ENCODE results near the gene ATXN7. TPM values are rescaled to one million over a fixed set of nuclear protein-coding genes. Genes with fewer than 3 reads are reported as not detected.

ATXN7 gene
- total RNA-seq, 1 donor from 2014 or later, result 12.7 TPM

DNA sequence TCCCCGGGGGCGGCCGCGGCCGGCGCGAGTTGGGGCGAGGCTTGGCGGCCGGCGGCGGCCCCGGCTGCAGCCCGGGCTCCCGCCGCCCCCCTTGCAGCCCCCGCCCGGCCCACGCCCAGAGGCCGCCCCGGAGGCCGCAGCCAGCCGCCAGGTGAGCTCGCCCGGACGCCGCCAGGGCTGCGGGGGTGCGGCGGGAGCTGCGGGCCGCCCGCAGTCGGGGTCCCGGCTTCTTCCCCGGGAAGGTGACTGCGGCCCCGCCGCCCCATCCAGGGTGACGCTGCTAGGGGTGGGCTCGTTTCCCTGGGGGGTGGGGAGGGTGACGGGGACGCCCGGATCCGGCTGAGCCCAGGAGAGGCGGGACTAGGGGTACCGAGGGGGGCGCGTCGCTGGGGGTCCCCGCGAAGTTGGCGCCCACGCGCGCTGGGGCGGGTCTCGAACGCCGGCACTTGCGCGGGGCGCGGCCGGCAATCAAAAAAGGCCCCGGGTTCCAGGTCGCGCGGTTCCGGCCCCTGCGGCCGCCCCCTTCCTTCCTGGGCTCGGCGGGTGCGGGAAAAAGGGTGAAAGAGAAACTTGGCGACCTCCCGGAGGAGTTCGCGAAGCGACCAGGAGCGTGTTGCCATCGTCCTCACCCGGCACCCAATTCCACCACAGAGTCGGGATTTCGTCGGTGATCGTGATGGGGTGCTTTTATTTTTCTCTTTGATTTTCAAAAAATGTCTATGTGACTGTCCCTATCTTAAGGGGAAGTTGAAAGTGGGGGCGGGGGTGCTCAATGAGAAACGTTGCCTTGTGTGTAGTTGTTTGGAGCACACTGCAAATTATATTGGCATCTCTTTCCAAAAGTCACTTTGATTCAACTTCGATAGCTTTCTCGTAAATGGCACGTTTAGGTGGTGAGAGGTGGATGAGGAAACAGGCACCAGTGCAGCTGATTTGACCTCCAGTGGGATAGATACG, 619 bp downstream of the ATXN7 start:
- ATAC-seq (peak; percentile 76), DNase-seq (ENCODE audit: low spot score) (peak; percentile 63)

DNA sequence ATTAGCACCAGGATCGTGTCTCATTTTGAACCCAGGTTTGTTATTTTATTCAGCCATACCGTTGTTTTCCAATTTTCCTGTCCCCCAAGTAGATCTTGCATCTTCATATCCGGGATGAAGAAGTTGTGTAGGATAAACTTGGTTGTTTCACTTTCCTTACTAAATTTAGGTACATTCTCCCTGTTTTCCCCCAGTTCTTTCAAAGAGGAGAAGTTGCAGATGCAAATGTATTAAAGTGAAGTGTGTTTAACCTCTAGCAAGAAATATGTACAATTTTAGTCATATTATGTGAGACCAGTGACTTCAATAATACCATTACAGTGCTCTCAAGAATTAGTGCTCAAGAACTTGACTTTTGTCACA, 1.3 kb downstream of the ATXN7 start:
- no peak for DNase-seq (ENCODE audit: low spot score)
- ATAC-seq, result no peak

DNA sequence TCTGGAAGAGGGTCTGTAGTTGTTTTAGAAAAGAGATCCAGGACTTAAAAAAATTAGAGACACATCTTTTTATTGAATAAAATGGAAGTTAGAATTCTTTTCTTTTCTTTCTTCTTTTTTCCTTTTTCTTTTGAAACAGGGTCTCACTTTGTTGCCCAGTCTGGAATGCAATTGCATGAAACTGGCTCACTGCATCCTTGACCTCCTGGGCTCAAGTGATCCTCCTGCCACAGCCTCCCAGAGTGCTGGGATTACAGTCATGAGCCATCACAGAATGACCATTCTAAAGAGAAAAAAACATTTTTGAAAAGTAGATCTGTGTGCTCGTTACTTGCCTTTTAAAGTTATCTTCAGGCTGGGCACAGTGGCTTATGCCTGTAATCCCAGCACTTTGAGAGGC, 3.6 kb downstream of the ATXN7 start:
- DNase-seq (ENCODE audit: low spot score) (no peak), ATAC-seq (no peak)

DNA sequence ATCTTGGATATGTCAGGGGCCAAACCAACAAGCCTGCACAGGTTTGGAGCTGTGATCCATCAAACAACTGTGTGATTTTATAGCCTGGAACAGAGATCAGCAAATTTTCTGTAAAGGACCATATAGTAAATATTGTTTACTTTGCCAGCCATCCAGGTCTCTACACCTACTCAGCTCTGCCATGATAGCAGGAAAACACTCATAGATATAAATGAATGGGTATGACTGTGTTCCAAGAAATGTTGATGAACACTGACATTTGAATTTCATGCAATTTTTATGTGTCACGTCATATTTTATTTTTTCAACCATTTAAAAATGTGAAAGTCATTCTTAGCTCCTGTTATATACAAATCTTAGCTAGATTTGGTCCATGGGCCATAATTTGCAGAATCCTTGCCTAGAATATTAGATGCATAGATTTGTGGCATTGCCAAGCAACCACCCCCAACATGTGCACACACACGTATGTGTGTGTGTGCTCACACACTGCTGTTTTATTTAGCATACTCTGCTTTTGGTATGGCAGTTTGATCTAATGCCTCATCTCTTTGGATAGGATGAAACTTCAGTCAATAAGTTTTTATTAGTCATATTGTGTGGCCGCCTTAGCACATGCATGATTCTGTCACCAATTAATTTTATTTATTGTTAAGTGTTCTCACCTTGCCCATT, 6.4 kb downstream of the ATXN7 start:
- DNase-seq (ENCODE audit: low spot score), result no peak
- ATAC-seq, result no peak

DNA sequence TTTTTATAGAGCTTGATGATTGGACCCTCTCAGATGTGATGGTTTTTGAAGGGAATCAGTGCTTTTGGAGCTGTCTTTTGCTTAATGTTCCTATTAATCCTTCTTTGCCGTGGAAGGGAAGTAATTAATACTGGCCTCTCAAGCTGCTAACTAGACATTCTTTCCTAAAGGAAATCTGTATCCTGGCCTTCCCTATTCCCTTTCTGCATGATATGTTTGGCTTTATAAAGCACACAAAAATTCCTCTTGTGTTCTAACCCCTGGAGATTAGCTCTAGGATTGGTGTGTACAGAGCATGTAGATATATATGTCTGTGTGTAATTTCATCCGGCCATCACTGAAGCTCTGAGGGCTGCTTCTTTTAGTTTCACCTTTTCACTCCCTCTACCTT, 6.9 kb downstream of the ATXN7 start:
- ATAC-seq (no peak), DNase-seq (ENCODE audit: low spot score) (no peak)

DNA sequence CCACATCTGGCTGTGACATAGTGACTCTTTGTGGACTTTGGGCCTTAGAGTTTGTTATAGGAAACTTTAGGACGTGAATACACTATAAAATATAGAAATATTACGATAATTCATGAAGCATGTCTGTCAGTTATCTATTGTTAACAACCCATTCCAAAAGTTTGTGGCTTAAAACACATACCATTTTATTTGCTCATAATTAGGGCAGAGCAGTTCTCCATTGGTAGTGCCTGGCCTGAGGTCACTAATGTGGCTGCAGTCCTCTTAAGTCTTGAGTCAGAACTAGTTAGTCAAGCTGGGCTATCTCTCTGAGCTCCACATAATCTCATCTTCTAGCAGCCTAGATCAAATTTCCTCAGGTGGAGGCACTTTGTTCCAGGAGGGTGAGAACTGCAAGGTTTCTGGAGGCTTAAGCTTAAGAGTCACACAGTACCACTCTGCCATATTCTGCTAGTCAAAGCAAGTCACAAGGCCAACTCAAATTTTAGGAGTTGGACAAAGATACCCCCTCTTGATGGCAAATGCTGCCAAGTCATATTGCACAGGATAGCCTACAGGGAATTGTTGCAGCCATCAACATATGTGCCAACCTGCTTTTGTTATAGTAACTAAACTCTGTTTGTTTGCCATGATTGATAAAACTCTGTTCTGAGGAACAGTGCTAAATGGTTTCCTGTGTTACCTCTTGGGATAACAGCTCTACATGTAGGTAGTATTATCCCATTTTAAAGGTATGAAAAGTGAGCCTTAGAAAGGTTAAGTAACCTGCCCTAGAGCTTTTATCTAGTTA, 8.7 kb downstream of the ATXN7 start:
- DNase-seq (ENCODE audit: low spot score) (no peak), ATAC-seq (no peak)

DNA sequence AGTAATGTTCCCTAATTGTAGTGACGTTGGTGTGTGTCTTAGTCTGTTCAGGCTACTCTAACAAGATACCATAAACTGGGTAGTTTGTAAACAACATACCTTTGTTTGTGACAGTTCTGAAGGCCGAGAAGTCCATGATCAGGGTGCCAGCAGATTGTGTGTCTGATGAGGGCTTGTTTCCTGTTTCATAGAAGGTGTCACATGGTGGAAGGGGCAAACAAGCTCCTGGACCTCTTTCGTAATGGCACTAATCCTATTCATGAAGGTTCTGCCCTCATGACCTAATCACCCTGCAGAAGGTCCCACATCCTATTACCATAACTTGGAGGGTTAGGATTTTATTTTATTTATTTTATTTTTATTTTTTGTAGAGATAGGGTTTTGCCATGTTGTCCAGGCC, 11.1 kb downstream of the ATXN7 start:
- ATAC-seq, result no peak

DNA sequence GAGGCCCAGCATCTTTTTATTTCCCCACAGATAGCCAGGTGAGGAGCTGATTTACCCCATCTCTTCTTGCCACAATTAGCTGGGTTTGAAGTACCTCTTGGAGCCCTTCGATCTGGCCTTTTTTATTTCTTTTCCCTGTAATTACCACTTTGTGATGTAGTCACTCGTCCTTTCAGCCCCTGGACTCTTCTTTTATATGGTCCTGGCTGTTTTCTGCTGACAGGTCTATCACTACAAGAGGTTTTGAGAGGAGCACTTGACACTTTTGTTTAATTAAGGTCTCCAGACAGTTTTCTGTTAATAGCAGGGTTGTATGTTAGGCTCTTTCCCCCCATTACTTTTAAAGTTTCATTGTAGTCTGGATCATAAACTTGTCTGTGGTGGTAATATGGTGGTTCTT, 11.8 kb downstream of the ATXN7 start:
- ATAC-seq (no peak), DNase-seq (ENCODE audit: low spot score) (no peak)

More for the DNA sequence above, 11.1 kb downstream of the ATXN7 start:
- no peak for DNase-seq (ENCODE audit: low spot score)

DNA sequence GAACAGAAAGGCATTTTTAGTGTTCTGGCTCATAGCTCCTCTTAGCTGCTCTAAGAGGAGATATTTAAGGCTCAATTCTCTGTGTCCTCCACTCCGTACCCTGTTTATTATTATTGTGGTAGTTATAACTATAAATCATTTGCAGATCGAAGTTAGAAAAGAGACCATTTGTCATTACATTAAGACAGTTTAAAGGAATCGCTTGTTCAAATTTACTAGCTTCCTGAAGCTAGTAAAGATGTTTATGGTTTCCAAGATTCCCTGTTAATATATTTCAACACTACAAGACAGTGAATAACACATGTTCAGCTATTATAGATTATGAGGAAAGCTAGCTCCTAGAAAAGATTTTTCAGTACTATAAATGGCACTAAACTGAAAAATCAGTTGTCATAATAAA, 12.6 kb downstream of the ATXN7 start:
- no peak for ATAC-seq
- DNase-seq (ENCODE audit: low spot score), result no peak

DNA sequence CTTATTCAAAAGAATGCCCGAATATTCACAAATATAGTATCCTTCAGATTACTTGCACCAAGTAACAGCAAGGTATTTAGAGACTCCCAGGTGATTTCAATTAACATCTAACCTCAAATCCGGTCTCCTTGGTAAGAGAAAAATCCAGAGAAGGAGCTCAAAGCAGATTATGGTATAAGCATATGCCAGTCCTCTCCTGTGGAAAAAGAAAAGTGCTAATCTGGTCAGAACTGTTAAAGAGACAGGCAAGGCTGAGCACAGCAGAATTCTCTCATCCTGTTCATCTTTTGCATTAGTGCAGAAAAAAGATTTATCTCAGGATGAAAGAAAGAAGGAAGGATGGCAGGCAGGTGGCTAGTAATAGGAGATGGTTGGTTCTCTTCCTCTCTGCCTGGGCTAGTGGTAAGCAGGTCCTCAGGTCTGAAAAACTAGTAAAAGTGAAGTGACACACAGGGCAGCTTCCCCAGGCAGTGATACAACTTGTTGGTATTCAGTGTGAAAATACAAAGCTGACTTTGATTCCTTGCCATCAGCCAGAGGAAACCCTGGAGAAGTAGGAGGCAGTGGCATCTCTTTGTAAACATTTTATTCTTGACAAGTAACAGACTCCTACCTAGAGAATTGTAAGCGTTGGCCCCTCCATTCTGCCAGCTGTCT, 14.2 kb downstream of the ATXN7 start:
- ATAC-seq (no peak), DNase-seq (ENCODE audit: low spot score) (no peak)

DNA sequence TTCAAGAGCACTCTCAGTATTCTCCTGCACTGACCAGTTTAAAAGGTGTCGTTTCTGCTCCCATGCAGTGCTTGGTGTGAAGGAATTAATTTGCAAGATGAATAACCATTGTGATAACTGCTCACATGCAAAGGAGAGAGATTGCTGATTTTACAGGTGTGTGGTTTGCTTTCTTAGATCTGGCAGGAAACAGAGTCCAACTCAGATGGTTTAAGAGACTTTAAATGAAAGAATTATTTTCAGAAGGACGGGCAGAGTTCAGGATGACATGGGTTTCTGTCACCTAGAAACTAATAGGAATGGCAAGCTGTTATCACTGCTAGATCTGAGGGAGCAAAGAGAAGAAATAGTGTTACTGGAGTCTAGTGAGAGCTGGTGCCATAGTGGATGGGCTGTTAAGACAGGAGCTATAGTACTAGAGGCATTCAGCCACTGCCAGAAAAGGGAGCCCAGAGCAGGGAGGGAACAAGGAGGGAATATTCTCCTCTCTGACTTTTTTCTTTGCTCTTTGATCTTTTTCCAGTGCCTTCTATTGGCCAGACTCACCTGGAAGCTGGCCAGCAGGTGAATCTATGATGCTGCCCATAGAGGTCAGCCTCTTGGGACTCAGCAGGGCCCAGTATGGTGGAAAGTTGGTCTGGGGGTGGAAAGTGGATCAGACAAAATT, 14.9 kb downstream of the ATXN7 start:
- DNase-seq (ENCODE audit: low spot score) (no peak), ATAC-seq (peak; percentile 52)

DNA sequence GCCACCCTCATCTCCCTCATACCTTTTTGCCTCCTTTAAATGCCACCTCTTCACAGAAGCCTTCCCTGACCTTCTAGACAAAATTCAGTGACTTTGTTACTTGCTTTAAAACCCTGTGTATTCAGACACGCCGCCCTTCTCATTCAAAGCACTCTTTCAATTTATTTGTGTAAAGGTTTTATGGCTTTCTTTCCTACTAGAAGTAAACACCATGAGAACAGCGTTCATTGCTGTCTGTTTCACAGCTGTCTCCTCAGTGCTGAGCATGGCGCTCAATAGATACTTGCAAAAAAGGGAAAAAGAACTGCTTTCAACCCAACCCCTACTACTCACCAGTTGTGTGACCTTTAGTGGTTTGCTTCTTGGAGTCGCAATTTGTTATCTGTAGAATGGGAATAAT, 17.0 kb downstream of the ATXN7 start:
- DNase-seq (ENCODE audit: low spot score) (no peak), ATAC-seq (no peak)

DNA sequence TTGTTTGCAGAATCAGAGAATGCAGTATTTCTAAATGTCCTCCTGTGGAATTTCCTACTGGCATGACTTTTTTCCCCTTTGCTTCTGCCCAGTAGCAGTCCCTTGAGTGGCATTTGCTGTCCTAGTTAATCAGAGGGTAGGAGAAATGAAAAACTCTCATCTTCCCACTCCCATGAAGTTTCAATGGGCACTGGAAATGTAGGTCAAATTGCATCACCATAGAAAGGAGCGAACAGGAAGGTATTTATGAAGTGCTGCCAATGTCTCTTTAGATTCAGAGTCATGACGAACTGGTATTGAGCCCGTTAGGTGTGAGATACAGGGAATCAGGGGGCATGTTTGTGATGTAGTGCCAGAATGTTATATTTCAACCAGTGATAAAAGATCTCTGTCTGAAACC, 23.2 kb downstream of the ATXN7 start:
- peak; percentile 88 for ATAC-seq
- DNase-seq (ENCODE audit: low spot score), result no peak

DNA sequence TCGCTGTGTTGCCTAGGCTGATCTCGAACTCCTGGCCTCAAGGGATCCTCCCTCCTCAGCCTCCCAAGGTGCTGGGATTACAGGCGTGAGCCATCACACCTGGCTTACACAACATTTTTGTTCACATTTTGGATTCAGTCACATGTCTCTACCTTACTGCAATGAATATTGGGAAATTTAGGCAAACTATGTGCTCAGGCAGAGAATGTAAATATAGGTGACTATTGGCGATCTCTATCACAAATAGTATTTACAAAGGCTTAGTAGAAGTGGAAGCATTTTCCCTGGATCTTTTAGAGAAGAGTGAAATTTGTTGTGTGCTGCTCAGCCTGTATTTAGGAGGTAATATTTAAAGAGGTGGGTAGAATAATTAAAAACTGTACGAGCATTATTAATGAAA, 27.9 kb downstream of the ATXN7 start:
- ATAC-seq (no peak), DNase-seq (ENCODE audit: low spot score) (no peak)

DNA sequence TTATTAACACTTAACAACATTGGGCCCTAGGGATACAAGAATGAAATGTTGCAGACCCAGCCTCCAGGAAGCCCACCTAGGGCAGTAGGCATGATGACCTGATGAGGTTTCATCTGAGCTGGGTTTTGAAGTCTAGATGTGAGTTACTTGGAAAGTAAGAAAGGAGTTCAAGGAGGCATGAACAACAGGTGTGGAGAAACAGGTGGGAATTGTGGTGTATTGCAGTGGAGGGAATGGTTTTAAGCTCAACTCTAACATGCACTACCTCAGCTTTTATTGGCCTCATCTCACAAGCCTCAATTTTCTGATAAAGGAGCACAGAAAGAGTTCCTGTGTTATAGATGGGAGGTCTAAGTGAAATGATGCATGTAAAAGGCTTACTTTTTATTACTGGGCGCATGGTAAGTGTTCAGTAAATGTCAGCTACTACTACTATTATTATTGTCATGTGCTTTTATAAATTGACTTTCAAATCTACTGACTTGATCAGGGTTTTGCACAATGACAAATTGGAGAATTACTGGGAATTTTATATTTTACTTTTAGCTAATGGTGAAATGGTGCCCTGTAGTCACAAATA, 29.2 kb downstream of the ATXN7 start:
- no peak for DNase-seq (ENCODE audit: low spot score)
- no peak for ATAC-seq

DNA sequence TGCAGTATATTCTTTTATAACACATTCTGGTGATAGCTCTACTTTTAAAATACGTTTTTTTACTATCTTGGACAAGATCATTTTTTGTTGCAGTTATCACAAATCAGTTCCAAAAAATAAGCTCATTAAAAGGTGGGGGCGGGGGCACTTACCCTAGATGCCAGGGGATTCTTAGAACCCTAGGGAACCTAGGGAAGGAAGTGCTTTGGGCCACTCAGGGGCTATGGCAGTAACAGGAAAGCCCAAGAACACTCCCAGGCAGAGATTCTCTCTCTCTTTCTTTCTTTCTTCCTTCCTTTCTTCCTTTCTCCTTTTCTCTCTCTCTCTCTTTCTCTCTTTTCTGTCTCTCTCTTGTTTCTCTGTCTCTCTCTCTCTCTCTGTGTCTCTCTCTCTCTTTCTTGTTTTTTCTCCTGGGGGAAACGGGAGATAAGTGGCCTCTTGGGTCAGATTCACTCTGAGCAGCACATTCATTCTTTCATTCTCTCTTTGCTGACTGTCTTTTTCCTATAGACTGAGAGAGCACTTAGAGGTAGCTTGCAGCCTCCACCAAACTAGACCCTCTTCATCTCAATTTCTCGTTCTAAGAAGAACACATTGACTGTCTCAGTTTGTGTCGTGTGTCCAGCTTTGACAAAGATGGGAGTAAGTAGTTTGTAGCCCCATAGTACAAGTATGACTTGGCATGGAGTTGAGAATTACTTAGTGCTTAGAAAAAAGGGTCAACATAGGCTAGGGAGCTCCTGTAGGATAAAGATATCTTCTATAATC, 31.9 kb downstream of the ATXN7 start:
- no peak for ATAC-seq
- no peak for DNase-seq (ENCODE audit: low spot score)

DNA sequence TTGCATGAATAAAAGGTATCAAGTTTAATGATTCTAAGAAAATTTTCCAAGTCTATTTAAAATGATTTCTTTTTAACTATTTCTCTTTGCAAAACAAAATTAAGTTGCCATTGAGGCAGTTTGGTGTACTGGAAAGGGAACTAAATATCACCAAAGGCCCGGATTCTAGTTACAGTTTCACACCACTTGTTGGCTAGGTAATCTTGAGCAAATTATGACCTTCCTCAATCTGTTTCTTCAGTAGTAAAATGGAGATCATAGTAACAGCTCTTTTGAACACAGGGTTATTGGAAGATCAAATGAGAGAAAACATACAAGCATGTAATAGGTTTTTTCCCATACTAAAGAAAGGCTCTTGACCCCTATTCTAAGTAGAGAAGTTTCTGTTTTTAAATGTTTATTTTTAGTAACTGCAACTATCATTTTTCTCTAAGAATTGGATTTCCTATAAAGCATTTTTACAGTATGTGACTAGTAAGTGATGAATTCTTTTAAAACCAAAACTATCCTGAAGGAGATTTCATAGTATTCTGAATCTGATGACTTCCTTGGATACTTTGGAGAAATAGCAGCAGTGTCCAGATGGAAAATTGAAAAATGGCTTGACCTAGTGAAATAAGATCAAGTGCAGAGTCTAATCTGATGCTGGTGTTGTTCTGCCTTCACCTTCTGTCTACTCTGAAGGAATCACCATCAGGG, 32.8 kb downstream of the ATXN7 start:
- DNase-seq (ENCODE audit: low spot score) (no peak), ATAC-seq (no peak)

DNA sequence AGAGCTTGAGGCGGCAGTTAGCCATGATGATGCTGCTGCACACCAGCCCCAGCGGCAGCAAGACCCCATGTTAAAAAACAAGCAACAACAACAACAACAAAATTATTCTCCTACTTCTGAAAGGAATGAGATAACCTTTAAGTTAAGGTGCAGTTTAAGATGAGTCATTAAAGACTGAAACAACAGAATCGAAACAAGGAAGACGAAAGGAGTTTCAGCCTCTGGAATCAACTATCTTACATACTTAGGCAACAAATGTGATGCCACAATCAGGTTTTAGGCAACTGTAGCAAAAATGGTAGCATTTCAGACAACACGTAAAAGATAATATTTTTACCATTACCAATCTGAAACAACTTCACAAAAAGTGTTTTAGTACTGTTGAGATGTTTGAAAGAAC, 36.3 kb downstream of the ATXN7 start:
- ATAC-seq (no peak), DNase-seq (ENCODE audit: low spot score) (no peak)

DNA sequence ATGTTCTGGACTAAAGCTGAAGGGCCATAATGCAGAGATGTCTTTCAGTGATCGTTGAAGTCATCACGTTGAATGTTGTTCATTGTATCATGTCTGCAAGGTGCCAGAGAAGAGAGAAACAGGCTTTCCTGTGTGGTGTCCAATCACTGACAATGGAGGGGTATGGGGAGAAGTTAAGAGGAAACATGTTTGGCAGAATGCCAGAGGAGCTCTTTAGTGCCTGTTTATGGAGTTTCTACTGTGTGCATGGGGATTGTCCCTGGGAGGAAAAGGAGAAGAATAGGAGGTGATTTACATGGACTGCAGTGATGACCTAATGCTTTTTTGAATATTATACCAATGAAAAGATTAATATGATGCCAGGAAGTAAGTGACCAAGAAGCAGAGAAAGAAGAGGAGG, 36.8 kb downstream of the ATXN7 start:
- ATAC-seq, result no peak
- DNase-seq (ENCODE audit: low spot score), result no peak
